Activated CD4-positive, alpha-beta T cell treated with anti-CD3 and anti-CD28 coated beads, Interleukin-10, Interleukin-2, amounts not matched to agents 100 ng/mL and 50 ng/mL, durations not matched to agents 16 hours and 8 hours (primary cell): ENCODE data around the gene COL6A1.

Experiments used
- DNase-seq: peaks from one replicate; pipeline ENCODE4 v3.0.0-alpha.2; 2020

The COL6A1 gene

DNA sequence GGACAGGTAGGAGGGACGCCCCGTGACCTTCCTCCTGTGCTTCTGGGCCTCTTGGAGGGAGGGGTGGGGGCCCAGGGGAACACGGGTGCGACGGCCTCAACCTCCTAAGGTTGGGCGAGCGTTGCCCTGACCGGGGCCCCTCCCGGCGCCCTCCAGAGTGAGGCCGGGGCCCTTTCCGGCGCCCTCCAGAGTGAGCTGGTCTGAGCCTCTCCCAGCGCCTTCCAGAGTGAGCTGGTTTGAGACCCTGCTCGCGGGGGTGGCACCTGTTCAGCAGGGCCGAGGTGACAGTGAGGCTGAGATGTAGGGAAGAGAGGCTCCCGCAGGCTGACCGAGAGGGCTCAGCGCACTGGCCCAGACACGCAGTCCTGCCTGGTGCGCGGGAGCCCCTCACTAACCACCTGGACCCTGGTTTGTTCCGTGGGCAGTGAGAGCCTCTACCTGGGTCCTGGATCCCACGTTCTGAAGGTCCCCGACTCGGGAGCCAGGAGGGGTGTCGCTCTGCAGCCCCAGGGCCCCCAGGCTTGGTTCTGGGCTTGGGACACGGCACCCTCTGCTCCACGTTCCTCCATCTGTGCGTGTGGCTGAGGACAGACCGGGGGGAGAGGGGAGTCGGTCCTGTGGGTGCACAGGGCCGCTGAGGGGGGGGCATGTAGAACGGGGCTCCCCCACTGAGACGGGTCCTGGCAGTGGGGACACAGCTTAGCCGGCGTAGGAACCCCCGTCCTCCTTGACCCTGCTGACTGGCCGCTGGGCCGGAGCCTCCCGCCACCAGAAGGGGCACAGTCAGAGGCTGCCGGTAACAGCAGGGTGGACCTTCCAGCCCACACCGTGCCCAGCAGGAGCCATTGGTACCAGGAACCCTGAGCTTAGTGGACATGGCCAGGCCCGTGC lies 1.4 kb downstream of the COL6A1 start:
- DNase-seq: no peak

DNA sequence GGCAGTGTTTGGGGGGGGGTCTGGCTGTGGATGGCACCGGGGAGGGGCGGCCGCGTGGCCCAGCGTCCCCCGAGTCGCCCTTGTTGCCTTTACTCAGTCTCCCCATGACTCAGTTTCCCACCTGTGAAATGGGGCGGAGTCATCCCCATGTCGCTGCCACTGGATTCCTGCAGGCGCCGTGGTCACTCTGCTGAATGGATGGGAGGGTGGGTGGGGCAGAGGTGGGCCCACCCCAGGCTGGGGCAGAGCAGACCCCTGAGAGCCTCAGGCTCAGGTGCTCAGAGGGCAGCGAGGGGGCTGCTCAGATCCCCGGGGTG lies 2.0 kb downstream of the COL6A1 start:
- no peak for DNase-seq

DNA sequence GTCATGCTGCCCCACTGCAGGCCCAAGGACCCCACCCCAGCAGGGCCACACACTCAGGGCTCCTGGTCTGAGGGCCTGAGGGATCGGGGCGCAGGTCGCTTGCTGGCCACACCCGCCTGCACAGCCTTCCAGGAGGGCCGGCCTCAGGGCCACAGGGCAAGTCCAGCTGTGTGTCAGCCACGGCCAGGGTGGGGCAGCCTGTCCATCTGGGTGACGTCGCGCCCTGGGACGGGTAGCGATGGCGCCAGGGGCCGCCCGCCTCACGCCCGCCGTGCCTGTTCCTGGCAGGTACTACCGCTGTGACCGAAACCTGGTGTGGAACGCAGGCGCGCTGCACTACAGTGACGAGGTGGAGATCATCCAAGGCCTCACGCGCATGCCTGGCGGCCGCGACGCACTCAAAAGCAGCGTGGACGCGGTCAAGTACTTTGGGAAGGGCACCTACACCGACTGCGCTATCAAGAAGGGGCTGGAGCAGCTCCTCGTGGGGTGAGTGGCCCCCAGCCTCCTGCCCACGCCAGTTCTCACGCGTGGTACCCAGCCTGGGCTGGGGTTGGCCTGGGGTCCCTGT lies 2.5 kb downstream of the COL6A1 start:
- DNase-seq: no peak

DNA sequence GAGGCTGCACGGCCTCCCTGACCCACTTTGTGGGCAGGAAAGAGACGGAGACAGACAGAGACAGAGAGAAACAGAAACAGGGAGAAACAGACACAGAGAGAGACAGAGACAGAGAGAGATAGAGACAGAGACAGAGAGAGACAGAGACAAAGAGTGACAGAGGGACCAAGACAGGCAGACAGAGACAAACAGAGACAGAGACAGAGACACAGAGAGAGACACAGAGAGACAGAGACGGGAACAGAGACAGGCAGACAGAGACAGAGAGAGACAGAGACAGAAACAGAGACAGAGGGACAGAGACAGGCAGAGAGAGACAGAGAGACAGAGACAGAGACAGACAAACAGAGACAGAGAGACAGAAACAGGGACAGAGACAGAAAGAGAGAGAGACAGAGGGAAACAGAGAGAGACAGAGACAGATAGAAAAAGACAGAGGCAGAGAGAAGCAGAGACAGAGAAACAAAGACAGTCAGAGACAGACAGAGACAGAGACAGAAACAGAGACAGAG lies 3.1 kb downstream of the COL6A1 start:
- DNase-seq: no peak

DNA sequence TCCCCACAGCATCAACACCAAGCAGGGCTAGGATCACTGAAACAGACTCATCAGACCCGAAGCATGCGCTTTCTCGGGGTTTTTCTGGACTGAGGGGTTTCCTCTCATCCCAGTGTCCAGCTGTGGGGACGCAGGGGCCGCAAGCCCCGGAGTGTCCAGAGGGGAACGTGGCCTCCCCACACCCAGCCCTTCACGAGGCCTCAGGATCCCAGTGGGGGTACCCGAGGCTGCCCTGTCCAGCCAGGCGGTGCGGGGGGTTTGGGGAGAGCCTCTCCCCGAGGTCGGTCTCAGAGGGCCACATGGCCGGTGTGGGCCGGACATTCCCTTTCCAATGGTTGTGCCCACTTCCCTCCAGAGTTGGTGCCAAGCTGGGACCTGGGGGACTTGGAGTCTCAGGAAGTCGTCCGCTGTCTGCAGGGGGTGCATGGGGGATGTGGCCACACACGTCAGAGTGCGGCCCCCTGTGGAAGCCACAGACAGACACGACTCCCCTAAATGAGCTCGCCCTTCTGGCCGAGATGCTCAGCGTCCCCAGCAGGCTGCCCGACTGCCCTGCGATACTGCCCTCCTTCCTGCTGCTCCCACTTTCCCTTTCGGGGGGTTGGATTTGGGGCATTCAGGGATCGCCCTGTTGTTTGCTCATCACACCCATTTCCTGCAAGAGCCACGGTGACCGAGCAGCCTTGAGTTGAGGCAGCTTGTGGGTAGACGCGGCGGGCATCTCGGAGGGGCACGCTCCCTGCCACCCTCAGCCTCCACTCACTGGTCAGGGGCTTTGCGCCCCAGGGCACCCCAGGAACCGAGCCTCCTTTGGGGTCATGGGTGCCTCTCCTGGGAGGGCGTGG lies 4.1 kb downstream of the COL6A1 start:
- DNase-seq: no peak

DNA sequence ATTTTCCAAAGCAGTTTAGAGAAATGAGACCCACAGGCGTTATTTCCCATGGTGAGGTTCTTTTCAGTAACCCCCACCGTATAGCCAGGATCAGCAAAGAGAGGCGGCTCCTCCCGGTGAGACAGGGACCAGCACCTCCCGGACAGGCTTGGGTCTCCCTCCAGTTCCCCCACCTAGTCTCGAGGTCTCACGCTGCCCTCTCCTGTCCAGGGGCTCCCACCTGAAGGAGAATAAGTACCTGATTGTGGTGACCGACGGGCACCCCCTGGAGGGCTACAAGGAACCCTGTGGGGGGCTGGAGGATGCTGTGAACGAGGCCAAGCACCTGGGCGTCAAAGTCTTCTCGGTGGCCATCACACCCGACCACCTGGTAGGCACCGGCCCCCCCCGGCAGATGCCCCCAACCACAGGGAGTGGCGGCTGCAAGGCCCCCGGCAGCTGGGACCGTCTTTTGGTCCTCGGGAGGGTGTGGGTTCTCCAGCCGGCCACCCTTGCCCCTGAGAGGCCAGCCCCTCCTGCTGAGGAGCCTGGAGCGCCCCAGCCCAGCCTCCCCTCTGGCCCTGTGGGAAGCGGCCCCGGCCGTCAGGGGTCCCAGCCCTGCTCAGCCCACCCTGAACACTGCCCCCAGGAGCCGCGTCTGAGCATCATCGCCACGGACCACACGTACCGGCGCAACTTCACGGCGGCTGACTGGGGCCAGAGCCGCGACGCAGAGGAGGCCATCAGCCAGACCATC lies 4.9 kb downstream of the COL6A1 start:
- no peak for DNase-seq

DNA sequence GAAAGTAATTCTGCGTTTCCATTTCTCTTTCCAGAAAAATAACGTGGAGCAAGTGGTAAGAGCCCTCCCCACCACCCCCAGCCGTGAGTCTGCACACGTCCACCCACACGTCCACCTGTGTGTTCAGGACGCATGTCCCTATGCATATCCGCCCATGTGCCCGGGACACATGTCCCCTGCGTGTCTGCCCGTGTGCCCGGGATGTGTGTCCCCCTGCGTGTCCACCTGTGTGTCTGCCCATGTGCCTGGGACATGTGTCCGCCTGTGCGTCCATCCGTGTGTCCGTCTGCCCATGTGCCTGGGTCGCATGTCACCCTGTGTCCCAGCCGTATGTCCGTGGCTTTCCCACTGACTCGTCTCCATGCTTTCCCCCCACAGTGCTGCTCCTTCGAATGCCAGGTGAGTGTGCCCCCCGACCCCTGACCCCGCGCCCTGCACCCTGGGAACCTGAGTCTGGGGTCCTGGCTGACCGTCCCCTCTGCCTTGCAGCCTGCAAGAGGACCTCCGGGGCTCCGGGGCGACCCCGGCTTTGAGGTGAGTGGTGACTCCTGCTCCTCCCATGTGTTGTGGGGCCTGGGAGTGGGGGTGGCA lies 5.6 kb downstream of the COL6A1 start:
- no peak for DNase-seq

DNA sequence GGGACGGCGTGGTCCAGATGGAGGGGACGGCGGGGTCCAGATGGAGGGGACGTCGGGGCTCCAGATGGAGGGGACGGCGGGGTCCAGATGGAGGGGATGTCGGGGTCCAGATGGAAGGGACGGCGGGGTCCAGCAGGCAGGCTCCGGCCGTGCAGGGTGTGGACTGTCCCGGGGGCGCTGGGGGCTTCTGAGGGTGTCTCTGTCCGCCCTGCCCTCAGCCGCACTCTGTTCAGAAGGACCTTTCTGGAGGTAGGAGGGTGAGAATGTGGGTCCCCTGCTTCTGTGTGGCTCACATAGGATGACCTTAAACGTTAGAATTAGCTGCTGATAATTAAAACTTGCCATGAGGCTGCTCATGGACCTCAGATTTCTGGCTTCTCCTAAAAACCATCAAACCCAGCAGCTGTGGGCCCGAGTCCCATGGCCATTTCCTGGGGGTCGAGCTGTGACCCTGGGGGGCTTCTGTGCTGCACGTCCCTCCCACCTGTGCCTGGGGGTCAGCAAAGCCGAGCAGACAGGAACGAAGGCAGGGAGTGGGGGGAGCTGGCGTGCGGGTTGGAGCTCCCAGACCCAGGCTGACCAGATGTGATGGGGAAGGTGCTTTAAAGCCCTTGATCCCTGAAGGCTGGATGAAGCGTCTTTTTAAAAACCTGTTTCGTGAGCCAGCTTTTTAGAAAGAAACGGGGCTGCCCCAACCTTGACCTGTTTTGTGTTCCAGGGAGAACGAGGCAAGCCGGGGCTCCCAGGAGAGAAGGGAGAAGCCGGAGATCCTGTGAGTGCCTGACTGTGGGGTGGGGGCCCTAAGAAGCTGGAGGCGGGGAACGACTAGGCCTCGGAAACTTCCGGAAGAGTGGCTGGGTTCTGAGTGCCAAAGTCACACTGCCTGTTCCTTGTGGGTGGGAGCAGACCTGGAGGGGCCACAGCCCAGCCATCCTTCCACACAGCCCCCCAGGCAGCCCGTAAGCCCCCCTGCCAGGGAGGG lies 7.1 kb downstream of the COL6A1 start:
- DNase-seq: no peak

DNA sequence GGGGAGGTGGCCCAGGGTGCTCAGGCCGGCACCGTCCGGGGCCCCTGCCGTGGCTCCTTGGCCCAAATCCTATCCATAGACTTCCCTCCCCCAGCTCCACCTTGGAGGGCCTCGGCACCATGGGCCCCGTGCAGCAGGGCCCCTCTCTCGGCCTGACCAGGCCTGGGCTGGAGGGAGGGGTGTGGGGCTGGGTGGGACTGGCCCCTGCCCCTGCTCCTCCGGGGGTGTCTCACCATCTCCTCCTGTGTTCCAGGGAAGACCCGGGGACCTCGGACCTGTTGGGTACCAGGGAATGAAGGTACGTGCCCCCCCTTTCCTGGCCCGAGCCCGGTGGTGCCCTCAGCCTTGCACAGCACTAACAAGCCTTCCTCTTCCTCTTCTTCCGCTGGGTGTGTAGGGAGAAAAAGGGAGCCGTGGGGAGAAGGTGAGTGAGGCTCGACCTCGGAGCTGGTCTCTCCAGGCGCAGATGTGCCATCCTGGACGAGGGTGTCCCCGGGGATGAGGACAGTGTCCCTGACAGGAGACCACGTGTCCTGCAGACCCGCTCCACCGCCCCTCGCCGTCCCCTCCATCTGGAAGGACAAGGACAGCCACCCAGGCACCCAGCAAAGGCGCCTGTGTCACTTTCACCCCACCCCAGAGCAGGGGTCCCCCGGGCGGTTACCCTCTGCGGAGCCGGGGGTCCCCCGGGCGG lies 7.9 kb downstream of the COL6A1 start:
- no peak for DNase-seq

DNA sequence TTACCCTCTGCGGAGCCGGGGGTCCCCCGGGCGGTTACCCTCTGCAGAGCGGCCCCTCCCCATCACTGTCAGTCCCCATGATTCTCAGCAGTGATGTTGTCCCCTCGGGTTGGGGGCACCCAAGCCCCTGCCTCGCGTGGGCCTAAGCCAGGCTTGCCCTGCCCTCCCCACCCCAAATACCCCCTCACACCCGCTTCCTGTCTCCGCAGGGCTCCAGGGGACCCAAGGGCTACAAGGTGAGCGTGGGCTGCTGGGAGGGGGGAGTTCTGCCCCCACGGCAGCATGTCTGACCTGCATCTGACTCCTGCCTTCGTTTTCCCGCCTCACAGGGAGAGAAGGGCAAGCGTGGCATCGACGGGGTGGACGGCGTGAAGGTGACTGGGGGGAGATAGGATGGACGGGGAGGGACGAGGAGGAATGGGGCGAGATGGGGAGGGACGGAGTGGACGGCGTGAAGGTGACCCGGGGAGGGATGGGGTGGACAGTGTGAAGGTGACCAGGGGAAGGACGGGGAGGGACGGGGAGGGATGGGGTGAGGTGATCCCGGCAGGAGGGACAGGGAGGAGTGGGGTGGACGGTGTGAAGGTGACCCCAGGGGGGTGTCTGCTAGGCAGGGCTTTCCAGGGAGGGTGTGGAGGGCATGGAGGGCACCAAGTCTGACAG lies 8.6 kb downstream of the COL6A1 start:
- no peak for DNase-seq

DNA sequence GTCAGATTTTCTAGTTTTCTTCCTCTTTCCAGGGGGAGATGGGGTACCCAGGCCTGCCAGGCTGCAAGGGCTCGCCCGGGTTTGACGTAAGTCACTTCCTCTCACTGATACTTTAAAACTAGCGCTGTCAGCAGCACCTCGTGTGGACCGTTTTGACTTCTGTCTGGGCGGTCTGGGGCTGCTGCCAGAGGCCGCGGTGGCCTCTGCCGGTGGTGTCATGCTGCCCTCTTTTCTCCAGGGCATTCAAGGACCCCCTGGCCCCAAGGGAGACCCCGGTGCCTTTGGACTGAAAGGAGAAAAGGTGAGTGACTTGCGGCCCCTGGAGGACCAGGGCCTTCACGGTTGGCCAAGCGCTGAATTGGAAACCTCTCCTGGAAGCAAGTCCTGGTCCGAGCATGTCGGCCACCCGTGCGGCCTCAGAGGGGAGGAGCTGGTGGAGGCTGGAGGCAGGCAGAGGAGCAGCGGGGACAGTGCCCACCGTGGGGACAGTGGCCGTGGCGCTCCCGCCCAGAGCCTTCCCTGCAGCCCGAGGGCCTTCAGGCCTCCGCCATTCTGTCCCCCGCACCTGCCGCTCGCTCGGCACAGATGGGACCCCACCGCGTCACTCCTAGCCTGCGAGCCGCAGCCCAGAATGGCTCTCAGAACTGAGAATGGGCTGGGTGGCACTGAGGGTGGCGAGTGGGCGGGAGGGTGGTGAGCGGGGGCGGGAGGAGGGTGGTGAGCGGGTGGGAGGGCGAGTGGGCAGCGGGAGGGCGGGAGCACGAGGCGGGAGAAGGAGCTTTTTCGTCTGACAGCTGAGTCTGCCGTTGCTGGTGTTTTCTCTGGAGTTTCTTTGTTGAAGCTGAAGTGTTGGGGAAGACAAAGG lies 9.4 kb downstream of the COL6A1 start:
- DNase-seq: no peak

DNA sequence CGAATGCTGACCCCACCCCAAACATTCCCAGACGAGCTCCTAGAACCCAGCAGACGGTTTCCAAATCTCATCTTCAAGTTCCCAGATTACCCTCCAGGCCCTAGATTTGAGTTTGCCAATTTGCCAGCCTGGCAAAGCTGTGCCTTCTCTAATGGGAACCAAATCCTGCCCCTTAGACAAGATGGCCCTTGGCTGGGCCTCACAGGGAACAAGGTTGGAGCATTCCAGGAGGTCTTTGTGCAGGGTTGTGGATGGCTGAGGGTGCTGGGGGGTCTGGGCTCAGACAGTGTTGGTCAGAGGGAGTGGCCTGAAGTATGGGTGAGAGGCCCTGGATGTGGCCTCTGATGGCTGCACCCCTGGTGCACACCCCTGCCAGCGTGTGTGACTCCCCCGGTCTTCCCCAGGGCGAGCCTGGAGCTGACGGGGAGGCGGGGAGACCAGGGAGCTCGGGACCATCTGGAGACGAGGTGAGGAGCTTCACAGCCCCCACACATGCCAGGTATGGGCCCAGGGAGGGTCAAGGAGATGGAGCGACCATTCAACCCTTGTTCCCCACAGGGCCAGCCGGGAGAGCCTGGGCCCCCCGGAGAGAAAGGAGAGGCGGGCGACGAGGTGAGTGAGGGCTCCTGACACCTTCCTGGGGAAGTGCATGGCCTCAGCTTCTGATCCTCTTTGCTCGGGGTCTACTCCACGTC lies 10.2 kb downstream of the COL6A1 start:
- DNase-seq: no peak

DNA sequence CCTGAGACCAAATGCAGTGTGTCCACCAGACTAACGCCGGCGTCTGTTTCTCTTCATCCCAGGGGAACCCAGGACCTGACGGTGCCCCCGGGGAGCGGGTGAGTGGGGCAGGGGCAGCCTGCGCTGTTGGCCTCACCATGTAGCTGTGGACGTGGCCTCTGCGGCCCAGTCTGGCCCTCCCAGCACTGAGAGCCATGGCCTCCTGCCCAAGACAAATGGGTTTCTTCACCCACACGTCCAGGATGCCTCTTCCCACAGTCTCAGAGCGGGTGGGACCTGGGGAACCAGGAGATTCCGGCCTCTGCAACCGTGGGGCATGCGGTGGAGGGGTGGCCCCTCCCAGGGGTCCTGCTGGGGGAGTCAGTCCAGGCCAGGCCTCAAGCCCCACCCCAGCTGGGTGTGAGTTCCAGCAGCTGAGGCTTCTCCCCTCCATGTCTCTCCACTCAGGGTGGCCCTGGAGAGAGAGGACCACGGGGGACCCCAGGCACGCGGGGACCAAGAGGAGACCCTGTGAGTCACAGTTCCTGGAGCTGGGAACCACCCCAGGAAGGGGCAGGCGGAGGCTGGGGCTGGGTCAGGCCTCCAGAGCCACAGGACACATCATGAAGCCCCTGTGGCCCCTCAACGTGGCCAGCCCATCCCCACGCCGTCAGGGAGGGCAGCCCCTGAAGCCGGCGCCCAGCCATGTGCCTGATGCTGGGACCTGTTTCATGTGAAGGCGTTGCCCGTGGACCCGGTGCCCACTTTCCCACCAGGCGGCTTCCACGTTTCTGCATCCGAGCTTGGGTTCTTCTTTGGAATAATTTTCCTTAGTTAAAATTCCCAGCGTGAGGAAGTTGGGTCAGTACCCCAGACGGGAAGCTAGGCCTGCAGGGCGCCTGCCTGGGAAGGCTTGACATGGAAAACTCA lies 11.0 kb downstream of the COL6A1 start:
- no peak for DNase-seq

DNA sequence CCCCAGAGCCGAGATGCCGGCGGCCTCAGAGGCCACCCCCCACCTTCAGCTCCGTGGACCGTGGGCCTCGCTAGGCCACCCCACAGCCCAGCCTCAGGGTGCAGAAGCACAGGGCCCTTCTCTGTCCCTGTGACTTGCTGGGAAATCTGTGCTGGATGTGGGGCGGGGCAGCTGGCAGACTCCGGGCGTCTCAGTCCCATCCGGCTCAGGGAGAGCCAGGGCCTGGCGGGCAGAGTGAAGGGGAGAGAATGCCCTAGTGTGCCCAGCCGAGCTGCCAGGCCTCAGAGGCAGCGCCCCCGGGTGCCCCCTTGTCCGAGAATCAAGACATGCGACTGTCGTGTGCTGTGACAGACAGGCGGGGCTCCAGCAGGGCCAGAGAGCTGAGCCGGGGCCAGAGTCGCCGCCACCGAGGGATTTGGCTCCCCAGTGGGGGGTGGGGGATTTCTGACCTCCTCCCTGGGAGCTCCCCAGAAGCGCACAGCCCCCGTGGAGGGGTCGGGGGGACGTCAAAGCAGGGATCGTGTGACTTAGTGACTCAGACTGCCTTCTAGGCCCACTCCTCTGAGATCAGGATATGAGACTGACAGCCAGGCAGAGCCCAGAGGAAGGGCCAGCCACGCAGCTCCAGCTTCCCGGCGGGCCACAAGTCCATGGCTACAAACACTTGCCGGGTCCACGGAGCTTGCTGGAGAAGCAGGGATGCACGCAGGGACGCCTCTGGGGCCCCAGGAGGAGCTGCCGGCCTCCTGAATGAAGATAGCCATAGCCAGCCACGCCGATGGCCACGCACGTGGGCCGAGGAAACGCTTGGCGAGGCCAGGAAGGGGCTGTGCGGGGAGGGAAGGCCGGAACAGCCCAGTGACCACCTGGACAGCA lies 11.9 kb downstream of the COL6A1 start:
- DNase-seq: no peak

DNA sequence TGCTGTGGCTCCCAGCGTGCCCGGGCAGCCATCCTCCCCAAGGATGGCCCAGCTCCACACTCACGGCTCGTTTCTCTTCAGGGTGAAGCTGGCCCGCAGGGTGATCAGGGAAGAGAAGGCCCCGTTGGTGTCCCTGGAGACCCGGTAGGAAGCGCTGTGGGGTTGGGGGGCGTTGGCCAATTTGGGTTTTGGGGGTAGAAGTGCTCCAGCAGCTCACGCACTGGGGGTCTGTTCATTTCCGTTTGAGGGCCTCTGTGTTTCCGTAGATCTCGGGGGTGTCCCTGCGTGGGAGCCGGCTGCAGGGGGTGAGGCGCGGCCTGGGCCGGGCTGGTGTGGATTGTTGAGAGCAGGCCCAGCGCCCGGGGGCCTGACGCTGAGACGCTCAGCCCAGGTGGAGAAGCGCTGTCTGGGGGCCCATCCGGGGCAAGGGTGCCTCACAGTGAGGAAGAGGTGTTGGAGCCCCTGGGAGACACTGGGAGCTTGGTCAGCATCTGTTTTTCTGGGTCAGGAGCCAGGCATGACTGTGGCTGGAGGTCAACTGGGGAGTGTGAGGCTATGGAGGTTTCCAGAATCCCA lies 12.6 kb downstream of the COL6A1 start:
- no peak for DNase-seq
